Activated naive CD4-positive, alpha-beta T cell treated with Interleukin-2 at 50 U/mL for 16 hours (primary cell): ENCODE data around the gene ACOT8.
A peak's percentile ranks its signal among the peaks of the same experiment; 100 is the strongest.
"Not testable (repeated sequence)": the region's sequence is repeated elsewhere in the genome, so short reads cannot be mapped to it uniquely, and the experiment has no call there.

Source experiments
- DNase-seq: peaks from one replicate; pipeline ENCODE4 v3.0.0-alpha.2; 2020

ACOT8 gene

DNA sequence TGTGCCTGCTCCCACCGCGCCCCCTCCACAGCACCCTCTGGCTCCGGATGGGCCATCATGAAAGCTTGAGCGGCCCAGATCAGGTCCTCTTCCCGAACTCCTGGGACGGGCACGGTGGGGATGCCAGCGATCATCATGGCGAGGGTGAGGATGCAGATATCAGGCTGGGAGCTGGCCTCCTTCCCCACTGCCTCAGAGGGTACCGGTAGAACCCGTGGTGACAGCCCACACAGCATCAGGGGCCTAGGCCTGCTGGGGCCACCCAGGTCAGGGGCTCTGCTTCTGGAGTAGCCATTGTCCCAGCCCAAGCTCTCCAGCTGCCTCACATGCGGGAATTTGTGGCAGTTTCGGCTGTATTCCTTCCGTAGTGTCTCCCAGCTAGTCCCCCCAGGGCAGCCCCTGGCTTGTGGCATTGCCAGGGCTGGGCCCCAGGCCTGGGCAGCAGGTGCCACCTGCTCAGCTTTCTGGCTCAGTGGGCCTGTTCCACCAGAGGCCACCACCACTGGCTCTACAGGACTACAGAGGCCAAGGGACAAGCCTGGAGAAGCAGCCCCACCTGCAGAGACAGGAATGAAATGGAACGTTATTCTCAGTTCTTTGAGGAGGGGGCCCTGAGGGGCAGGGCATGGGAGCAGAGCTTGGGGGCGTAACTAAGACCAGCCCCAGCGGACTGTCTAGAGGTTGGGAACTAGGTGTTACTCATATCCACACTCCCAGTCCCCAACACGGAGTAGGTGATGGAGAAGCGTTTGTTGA is 29.6 kb upstream of the ACOT8 start:
- DNase-seq: no peak

DNA sequence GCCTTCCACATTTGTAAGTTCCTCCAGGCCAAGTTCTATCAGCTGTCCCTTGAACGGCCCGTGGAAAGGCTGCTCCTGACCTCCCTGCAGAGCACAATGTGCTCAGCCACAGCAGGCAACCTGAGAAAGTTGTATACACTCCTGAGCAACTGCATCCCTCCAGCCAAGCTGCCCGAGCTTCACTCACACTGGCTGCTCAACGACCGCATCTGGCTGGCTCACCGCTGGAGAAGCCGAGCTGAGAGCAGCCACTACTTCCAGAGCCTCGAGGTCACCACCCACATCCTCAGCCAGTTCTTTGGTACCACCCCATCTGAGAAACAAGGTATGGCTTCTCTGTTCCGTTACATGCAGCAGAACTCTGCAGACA is 25.9 kb upstream of the ACOT8 start:
- no peak for DNase-seq

GRCh38 chr20:45882469-45883099 is 25.4 kb upstream of the ACOT8 start:
- no peak for DNase-seq

GRCh38 chr20:45880988-45881788 is 24.0 kb upstream of the ACOT8 start, which contains the start of gene ZSWIM1:
Gene ZSWIM1, plus strand, starts transcription at chr20:45881227. Its CDS starts 1,366 bp downstream, at chr20:45882593.
- peak; percentile 99 for DNase-seq

DNA sequence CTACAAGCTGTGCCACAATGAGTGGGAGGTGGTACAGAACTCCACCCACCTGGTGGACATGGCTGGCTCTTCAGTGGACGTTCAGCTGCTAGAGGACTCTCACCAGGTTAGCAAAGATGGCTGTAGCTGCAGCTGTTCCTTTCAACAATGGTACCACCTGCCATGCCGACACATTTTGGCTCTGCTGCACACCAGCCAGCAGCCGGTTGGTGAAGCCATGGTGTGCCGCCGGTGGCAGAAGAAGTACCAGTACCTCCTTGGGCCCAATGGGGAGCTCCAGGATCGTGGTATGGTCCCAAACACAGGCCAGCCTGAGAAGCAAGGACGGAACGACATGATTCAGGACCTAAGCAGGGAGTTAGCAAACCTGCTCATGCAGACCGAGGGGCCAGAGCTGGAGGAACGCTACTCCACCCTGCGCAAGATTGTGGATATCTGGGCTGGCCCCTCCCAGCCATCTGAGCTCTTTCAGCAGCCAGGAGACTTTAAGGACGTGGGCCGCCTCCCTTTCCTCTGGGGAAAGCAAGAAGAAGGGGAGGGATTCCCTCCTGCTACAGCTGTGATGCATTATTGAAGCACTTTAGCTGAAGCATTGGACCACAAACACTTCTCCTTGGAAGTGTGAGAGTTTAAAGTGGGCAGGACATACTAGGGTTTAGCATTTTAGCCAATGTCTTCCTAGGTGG is 21.0 kb upstream of the ACOT8 start:
- DNase-seq: no peak

- DNase-seq: no peak
These were observed 17.4 kb upstream of the ACOT8 start for GRCh38 chr20:45874576-45874975.

- not testable (repeated sequence) for DNase-seq
These were observed 16.9 kb upstream of the ACOT8 start for GRCh38 chr20:45874104-45874481.

DNA sequence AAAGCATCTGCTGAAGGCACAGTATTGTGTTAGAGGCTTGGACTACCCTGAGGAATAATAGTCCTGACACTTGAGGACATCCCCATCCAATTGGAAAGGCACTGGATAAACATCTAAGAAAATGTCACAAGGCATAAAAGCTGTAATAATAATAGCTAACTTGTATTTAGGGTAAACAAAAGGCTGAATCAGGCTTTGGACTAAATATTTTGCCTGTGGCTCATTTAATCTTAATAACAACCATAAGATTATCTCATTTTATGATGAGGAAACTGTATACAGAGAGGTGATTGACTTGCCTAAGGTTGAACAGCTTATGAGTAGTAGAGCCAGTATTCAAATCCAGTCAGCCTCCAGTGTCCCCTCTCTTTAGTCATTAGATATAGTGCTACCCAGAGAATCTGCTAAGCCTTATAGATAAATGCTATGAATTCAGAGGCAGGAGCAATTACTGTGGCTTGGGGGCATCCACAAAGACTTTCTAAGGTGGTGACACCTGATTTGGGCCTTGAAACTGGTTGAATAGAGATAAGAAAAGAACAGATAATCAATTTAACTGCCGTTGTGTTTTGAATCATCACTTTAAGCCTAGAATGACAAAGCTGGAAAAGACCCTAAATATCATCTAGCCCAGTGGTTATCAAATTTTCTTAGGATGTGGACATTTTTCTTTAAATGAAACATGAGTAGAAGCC is 16.4 kb upstream of the ACOT8 start:
- no peak for DNase-seq

- no peak for DNase-seq
These were observed 15.4 kb upstream of the ACOT8 start for GRCh38 chr20:45872626-45873025.

DNA sequence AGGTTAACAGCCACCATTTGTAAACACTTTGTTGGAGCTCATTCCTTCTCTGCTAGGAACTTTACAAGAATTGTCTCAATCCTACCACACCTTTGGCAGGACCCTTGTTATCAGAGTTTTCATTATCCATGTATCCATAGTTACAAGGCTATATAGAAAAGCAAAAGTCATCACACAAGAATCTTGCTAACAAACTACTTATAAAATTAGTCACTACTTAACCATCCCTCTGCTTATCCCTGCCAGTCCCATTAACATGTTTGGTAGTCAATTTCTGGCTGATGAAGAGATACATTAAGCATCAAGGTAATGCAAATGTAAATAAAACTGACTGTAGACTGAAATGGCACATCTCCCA is 10.6 kb upstream of the ACOT8 start:
- no peak for DNase-seq

GRCh38 chr20:45867136-45867818 is 10.1 kb upstream of the ACOT8 start:
- no peak for DNase-seq

DNA sequence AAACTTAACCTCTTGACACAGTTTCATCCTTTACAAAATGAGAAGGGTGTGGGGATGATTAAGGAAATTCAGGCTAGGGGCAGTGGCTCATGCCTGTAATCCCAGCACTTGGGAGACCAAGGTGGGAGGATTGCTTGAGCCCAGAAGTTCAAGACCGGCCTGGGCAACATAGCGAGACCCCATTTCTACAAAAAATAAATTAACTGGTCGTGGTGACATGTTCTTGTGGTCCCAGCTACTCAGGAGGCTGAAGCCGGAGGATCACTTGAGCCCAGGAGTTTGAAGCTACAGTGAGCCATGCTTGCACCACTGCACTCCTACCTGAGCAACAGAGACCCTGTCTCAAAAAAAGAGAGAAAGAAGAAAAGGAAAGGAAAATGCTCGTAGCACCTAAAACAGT is 9.3 kb upstream of the ACOT8 start:
- DNase-seq: no peak

GRCh38 chr20:45863543-45864470 is 6.6 kb upstream of the ACOT8 start:
- no peak for DNase-seq

DNA sequence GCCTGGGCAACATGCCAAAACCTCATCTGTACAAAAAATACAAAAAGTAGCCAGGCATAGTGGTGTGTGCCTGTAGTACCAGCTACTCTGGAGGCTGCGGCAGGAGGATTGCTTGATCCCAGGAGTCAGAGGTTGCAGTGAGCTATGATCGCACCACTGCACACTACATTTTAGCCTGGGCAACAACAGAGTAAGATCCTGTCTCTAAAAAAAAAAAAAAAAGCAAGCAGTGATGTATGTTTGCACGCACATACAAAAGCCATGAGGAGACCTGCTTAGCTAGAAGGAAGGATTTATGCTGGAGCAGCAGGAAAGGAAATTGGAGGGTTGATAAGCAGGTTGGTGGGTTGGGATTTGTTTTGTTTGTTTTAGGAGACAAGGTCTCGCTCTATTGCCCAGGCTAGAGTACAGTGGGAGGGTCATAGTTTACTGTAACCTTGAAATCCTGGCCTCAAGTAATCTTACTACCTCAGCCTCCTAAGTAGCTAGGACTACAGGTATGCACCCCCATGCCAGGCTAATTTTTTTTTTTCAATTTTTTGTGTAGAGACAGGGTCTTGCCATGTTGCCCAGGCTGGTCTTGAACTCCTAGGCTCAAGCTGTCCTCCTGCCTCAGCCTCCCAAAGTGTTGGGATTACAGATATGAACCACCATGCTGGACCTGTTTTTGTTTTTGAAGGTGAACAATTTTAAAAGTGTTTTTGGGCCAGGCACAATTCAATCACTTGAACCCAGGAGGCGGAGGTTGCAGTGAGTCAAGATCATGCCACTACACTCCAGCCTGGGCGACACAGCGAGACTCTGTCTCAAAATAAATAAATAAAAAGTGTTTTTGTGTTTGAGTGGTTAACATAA is 4.3 kb upstream of the ACOT8 start:
- no peak for DNase-seq

DNA sequence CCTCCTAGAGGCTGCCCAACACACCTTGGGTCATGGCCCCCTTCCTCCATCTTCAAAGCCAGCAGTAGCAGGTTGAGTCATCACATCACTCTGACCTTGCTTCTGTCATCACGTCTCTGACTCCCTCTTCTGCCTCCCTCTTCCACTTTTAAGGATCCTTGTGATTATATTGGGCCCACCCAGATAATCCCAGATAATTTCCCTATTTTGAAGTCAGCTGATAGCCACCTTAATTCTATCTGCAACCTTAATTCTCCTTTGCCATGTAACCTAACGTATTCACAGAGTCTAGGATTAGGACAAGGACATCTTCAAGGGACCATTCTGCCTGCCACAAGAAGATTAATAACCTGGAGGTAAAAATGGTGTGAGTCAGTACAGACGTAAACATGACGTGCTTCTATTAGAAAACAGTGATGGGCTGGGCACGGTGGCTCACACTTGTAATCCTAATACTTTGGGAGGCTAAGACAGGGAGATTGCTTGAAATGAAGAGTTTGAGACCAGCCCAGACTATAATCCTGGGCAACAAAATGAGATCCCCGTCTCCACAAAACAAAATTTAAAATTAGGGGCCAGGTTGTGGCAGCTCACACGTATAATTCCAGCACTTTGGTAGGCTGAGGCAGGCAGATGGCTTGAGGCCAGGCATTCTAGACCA is 3.5 kb upstream of the ACOT8 start:
- no peak for DNase-seq

GRCh38 chr20:45859916-45860315 is 2.7 kb upstream of the ACOT8 start:
- no peak for DNase-seq

- no peak for DNase-seq
These were observed 657 bp upstream of the ACOT8 start for GRCh38 chr20:45857882-45858216.

- no peak for DNase-seq
These were observed 3.7 kb downstream of the ACOT8 start for GRCh38 chr20:45853484-45853883.

DNA sequence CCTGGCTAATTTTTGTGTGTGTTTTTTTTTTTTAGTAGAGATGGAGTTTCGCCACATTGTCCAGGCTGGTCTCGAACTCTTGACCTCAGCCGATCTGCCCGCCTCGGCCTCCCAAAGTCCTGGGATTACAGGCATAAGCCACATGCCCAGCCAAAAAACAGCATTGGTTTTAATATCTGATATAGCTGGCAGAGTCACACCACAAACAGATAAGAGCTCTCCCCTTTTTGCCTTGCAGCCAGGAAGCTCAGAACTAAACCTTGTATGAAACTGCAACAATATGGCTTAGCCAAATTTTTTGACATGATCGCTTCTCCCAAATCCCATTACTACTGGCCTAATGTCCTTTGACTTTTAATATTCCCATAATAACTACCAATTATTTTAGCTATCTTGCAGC is 4.9 kb downstream of the ACOT8 start:
- DNase-seq: no peak

GRCh38 chr20:45851501-45851900 is 5.7 kb downstream of the ACOT8 start:
- DNase-seq: no peak
